ENCODE data around the gene OR4P4.

DNA sequence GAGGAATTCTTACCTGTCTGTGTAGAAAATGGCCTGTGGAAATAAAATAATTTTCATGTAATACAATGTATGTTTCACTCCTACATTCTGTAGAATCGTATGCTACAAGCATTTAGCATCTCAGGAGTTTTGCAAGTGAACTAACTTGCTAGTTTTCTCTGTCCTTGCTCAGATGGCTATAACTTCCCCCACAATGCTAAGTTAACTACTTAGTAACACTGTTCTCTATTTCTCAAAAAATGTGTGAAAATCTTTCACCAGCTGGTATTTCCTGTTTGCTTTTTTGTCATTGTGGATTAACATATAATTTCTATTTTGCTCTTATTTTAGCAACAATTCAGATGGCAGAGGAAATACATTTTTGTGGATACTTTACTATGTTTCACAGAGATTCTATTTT lies 17.6 kb downstream of the OR4P4 start:
- TF ChIP-seq, protein P1, sequence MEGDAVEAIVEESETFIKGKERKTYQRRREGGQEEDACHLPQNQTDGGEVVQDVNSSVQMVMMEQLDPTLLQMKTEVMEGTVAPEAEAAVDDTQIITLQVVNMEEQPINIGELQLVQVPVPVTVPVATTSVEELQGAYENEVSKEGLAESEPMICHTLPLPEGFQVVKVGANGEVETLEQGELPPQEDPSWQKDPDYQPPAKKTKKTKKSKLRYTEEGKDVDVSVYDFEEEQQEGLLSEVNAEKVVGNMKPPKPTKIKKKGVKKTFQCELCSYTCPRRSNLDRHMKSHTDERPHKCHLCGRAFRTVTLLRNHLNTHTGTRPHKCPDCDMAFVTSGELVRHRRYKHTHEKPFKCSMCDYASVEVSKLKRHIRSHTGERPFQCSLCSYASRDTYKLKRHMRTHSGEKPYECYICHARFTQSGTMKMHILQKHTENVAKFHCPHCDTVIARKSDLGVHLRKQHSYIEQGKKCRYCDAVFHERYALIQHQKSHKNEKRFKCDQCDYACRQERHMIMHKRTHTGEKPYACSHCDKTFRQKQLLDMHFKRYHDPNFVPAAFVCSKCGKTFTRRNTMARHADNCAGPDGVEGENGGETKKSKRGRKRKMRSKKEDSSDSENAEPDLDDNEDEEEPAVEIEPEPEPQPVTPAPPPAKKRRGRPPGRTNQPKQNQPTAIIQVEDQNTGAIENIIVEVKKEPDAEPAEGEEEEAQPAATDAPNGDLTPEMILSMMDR (IDR thresholded peaks at IDR 0.05; ENCODE audit: low read depth, low read length), result no peak
- no peak for TF ChIP-seq POLR2A (IDR thresholded peaks at IDR 0.05; ENCODE audit: extremely low read depth, insufficient read length)
